HepG2 (cell line): ENCODE results near the gene PTGER4. TPM values are rescaled to one million over a fixed set of nuclear protein-coding genes. Genes with fewer than 3 reads are reported as not detected.

ENCODE experiments used
- ATAC-seq: fragments of 200-7000 bp; cut with Tn5 transposase; 3 replicates; pipeline ENCODE4 v1.9.1; 2020; ENCODE audit warnings: mild to moderate bottlenecking, moderate library complexity
- BruUV-seq: library from RNA; stranded (reverse); fragments of 400-500 nt; replicated peaks from 2 replicates; lab custom pipeline; 2021; lab: Mats Ljungman, UMichigan
- CTCF ChIA-PET: fragments of 300-600 bp; formaldehyde crosslinking; extraction: SDS; loops from one replicate; lab custom pipeline; 2021; ENCODE audit warnings: low total read pairs, inconsistent platforms, low intra/inter-chr PET ratio; lab: Yijun Ruan, JAX
- POLR2A ChIA-PET: fragments of 350-600 bp; sonication (Branson Sonifier 250); formaldehyde crosslinking; loops from one replicate; lab custom pipeline; 2020; ENCODE audit warnings: antibody characterized with exemption, inconsistent platforms; lab: Yijun Ruan, JAX
- DNase-seq: peaks from one replicate; pipeline ENCODE4 v3.0.0-alpha.2; 2015; ENCODE audit warnings: low spot score
- FAIRE-seq: peaks from 3 replicates; lab custom pipeline; 2011; peaks lifted over from hg19 to GRCh38; lab: Jason Lieb, UNC
- H2AFZ ChIP-seq: one replicate; pipeline ENCODE4 v1.6.1; 2011; ENCODE audit warnings: low read length, inconsistent platforms
- H3K27ac ChIP-seq: fragments of 300-600 bp; 3 replicates; pipeline ENCODE4 v1.8.0; 2011; ENCODE audit warnings: mixed run types, mild to moderate bottlenecking, mixed read lengths, low read length, inconsistent platforms; ENCODE audit not compliant: insufficient read depth; ENCODE audit errors: extremely low read length
- H3K27me3 ChIP-seq, 2 experiments: fragments of 200-600 bp in 1 of 2; 2 replicates in 1 of 2; 3 replicates in 1 of 2; pipeline versions ENCODE4 v1.6.0 to v1.8.0; 2011; ENCODE audit warnings: low read length in 2 of 2, mild to moderate bottlenecking in 2 of 2, moderate library complexity in 2 of 2, inconsistent platforms in 1 of 2; ENCODE audit not compliant: insufficient read depth in 2 of 2, control insufficient read depth in 1 of 2
- H3K36me3 ChIP-seq, 2 experiments: fragments of 200-600 bp in 1 of 2; replicated peaks in 1 of 2; 2 replicates in 1 of 2; 3 replicates in 1 of 2; pipeline versions ENCODE4 v1.5.1 to v1.8.0; 2011; ENCODE audit warnings: low read length in 2 of 2, inconsistent platforms in 1 of 2; ENCODE audit not compliant: insufficient read depth in 2 of 2, control insufficient read depth in 1 of 2
- H3K4me1 ChIP-seq: 2 replicates; pipeline ENCODE4 v1.5.1; 2012; ENCODE audit warnings: low read length, inconsistent platforms; ENCODE audit not compliant: insufficient read depth
- H3K4me2 ChIP-seq: 2 replicates; pipeline ENCODE4 v1.6.0; 2011; ENCODE audit warnings: low read depth, low read length, inconsistent platforms
- H3K4me3 ChIP-seq, 3 experiments: fragments of 200-600 bp in 1 of 3; sonication (generic), shearing (Covaris generic) in 1 of 3; replicated peaks in 1 of 3; 2 replicates each; pipeline ENCODE4 v1.5.1; 2011 to 2016; ENCODE audit warnings: low read length in 3 of 3, inconsistent platforms in 2 of 3, low read depth in 2 of 3, mild to moderate bottlenecking in 2 of 3, control low read depth in 1 of 3, mixed read lengths in 1 of 3; ENCODE audit not compliant: insufficient read depth in 1 of 3
- H3K79me2 ChIP-seq: one replicate; pipeline ENCODE4 v1.6.1; 2011; ENCODE audit warnings: low read length, inconsistent platforms; ENCODE audit not compliant: insufficient read depth
- H3K9ac ChIP-seq: 2 replicates; pipeline ENCODE4 v1.6.0; 2011; ENCODE audit warnings: mild to moderate bottlenecking, low read depth, low read length, inconsistent platforms; ENCODE audit not compliant: insufficient read depth
- H3K9me3 ChIP-seq: 2 replicates; pipeline ENCODE4 v1.5.1; 2012; ENCODE audit warnings: mild to moderate bottlenecking, low read length
- H4K20me1 ChIP-seq: 2 replicates; pipeline ENCODE4 v1.6.0; 2011; ENCODE audit warnings: inconsistent platforms, mild to moderate bottlenecking, low read length, moderate library complexity; ENCODE audit not compliant: insufficient read depth
- ATF3 ChIP-seq: sonication (generic); formaldehyde crosslinking; IDR thresholded peaks from 2 replicates; pipeline ENCODE4 v1.4.0; 2020; ENCODE audit warnings: missing genetic modification reagents
- ATF7 ChIP-seq, 2 experiments: fragments of 450-650 bp in 1 of 2; sonication (generic) in 1 of 2; formaldehyde crosslinking in 1 of 2; IDR thresholded peaks; 2 replicates each; pipeline versions ENCODE4 v1.4.0 to v1.6.1; 2016 to 2020; ENCODE audit warnings: antibody characterized with exemption in 1 of 2, mild to moderate bottlenecking in 1 of 2, missing genetic modification reagents in 1 of 2
- FOXA1 ChIP-seq, 2 experiments: fragments of 450-650 bp in 1 of 2; sonication (generic) in 1 of 2; formaldehyde crosslinking in 1 of 2; IDR thresholded peaks; 2 replicates each; pipeline versions ENCODE4 v1.4.0 to v1.6.1; 2016 to 2020; ENCODE audit warnings: missing genetic modification reagents in 1 of 2
- HNRNPH1 ChIP-seq: fragments of 200-400 bp; formaldehyde crosslinking; optimal IDR thresholded peaks from 2 replicates; pipeline ENCODE3; 2017; ENCODE audit warnings: mild to moderate bottlenecking, low read depth, low read length
- MATR3 ChIP-seq: sonication (generic); formaldehyde crosslinking; IDR thresholded peaks from 2 replicates; pipeline ENCODE4 v1.4.0; 2020; ENCODE audit warnings: missing genetic modification reagents
- MTA1 ChIP-seq: sonication (generic); formaldehyde crosslinking; IDR thresholded peaks from 2 replicates; pipeline ENCODE4 v1.4.0; 2020; ENCODE audit warnings: missing genetic modification reagents, mild to moderate bottlenecking, borderline replicate concordance
- MTERF4 ChIP-seq: sonication (generic); formaldehyde crosslinking; IDR thresholded peaks from 2 replicates; pipeline ENCODE4 v1.8.0; 2023; ENCODE audit warnings: mild to moderate bottlenecking, missing genetic modification reagents
- MTF1 ChIP-seq: sonication (generic); formaldehyde crosslinking; IDR thresholded peaks from 2 replicates; pipeline ENCODE4 v1.5.0; 2020; ENCODE audit warnings: missing genetic modification reagents
- NAIF1 ChIP-seq: sonication (generic); formaldehyde crosslinking; IDR thresholded peaks from 2 replicates; pipeline ENCODE4 v1.5.0; 2020; ENCODE audit warnings: mild to moderate bottlenecking, missing genetic modification reagents, borderline replicate concordance
- NFKB2 ChIP-seq: sonication (generic); formaldehyde crosslinking; IDR thresholded peaks from 2 replicates; pipeline ENCODE4 v1.4.0; 2020; ENCODE audit warnings: missing genetic modification reagents, borderline replicate concordance
- PCBP2 ChIP-seq: fragments of 200-400 bp; formaldehyde crosslinking; optimal IDR thresholded peaks from 2 replicates; pipeline ENCODE3; 2018; ENCODE audit warnings: low read length, low read depth; ENCODE audit not compliant: poor library complexity, severe bottlenecking
- RARG ChIP-seq: sonication (generic); formaldehyde crosslinking; IDR thresholded peaks from 2 replicates; pipeline ENCODE4 v1.4.0; 2020; ENCODE audit warnings: low read depth, mild to moderate bottlenecking, missing genetic modification reagents
- TBX2 ChIP-seq: sonication (generic); formaldehyde crosslinking; IDR thresholded peaks from 2 replicates; pipeline ENCODE4 v1.5.0; 2020; ENCODE audit warnings: missing genetic modification reagents, mild to moderate bottlenecking, borderline replicate concordance
- XBP1 ChIP-seq: sonication (generic); formaldehyde crosslinking; IDR thresholded peaks from 2 replicates; pipeline ENCODE4 v1.5.0; 2020; ENCODE audit warnings: missing genetic modification reagents
- ZNF138 ChIP-seq: sonication (generic); formaldehyde crosslinking; IDR thresholded peaks from 2 replicates; pipeline ENCODE4 v1.5.0; 2020; ENCODE audit warnings: mild to moderate bottlenecking, low read depth, missing genetic modification reagents
- ZNF3 ChIP-seq: IDR thresholded peaks from 2 replicates; pipeline ENCODE4 v1.7.0; 2017; ENCODE audit warnings: inconsistent platforms
- ZNF713 ChIP-seq: sonication (generic); formaldehyde crosslinking; IDR thresholded peaks from 2 replicates; pipeline ENCODE4 v1.4.0; 2020; ENCODE audit warnings: mild to moderate bottlenecking, missing genetic modification reagents
- WGBS: methylation state at CpG from one replicate; pipeline ENCODE4 v1.1.6; 2017; ENCODE audit warnings: low lambda C conversion rate; 5-methylcytosine and 5-hydroxymethylcytosine counted together
- in situ Hi-C: cut with HindIII; loops from 2 replicates; pipeline ENCODE4 v1.10.0; 2017; ENCODE audit warnings: low pct_unique_long_range_greater_than_20kb; ENCODE audit not compliant: extremely low pct_ligation_motif_present
- intact Hi-C: fragments of 100-400 bp; cut with micrococcal nuclease; formaldehyde crosslinking; loops from one replicate; pipeline ENCODE4 v1.10.0; 2022; ENCODE audit not compliant: unreplicated experiment
- polyA plus RNA-seq, 8 experiments: library from polyadenylated mRNA; depleted of rRNA in 3 of 8; stranded (reverse) in 7 of 8; unstranded in 1 of 8; fragments of >200 nt; fragmentation: Illumina TruSeq in 4 of 8; extraction: Trizol in 4 of 8; gene quantifications; 2 replicates each; pipeline versions ENCODE4 v1.2.1 to v1.2.3, GENCODE V29; 2011 to 2016; ENCODE audit warnings: low read depth in 4 of 8, missing spikeins in 1 of 8, mixed read lengths in 1 of 8; ENCODE audit not compliant: insufficient read depth in 1 of 8
- total RNA-seq, 5 experiments: library from RNA; depleted of rRNA; stranded (reverse); fragments of >200 nt; fragmentation: Illumina TruSeq; extraction: Trizol; gene quantifications; 2 replicates each; pipeline ENCODE4 v1.2.3, GENCODE V29; 2016; ENCODE audit warnings: low read depth in 1 of 5

Gene PTGER4
- total and polyA plus RNA-seq, 2 of the 13 experiments (the other 11 are each of a cell fraction or from before 2014, with no cell fraction given) = 0.01 to 0.11 TPM

GRCh38 chr5:40682154-40683017 lies 2.7 kb downstream of the PTGER4 start:
- no peak for DNase-seq
- Histone ChIP-seq H3K79me2 (no peaks in the 10 kb centered on the region), H3K9ac (no peak overlapping the region), H3K4me1 (peaks cover 12% of the 10 kb centered on the region; the same call in 1 of the 2 replicates), H3K9me3 (no peaks in the 10 kb centered on the region), H3K27me3 (peaks cover 1 to 7% of the 10 kb centered on the region in 2 experiments; a peak in 2 of 5 replicates), H3K36me3 (no peaks in the 10 kb centered on the region), H4K20me1 (no peaks in the 10 kb centered on the region), H3K27ac (no peak overlapping the region), H3K4me2 (no peak overlapping the region), H3K4me3 (no peak overlapping the region), H2AFZ (no peak overlapping the region)
- intact Hi-C loops (no loop called here), in situ Hi-C loops (loop anchor here (10.0 to 25.0 kb wide), 2 partner anchors 968 to 1095 kb away; no protein-coding TSS in a partner anchor)
- no peak for ATAC-seq
- TF ChIP-seq ZNF713 (no peak), ZNF3 (CRISPR knock-in tag) (no peak), HNRNPH1 (no peak)
- POLR2A ChIA-PET = no interaction called here
- BruUV-seq = no TSS peak
- 72% methylated on average over 16 of the region's 16 CpGs for WGBS
- CTCF ChIA-PET = no interaction called here
- no peak for FAIRE-seq

- 0% methylated on average over 1 of the region's 1 CpG for WGBS
- no TSS peak for BruUV-seq
- H3K4me2 ChIP-seq = no peak overlapping the region
- intact Hi-C loops = no loop called here
- no peak overlapping the region for H3K9ac ChIP-seq
- no peaks in the 10 kb centered on the region for H3K79me2 ChIP-seq
- ChIA-PET CTCF (no interaction called here), POLR2A (no interaction called here)
- H3K9me3 ChIP-seq = no peaks in the 10 kb centered on the region
- H3K4me1 ChIP-seq = peaks cover 12% of the 10 kb centered on the region; the same call in 1 of the 2 replicates
- no peaks in the 10 kb centered on the region for H3K36me3 ChIP-seq
- no peaks in the 10 kb centered on the region for H4K20me1 ChIP-seq
- no peak overlapping the region for H2AFZ ChIP-seq
- H3K4me3 ChIP-seq = no peak overlapping the region
- H3K27ac ChIP-seq = no peak overlapping the region
- DNase-seq = no peak
- ATAC-seq = no peak
- in situ Hi-C loops = loop anchor here (10.0 to 25.0 kb wide), 2 partner anchors 969 to 1096 kb away; no protein-coding TSS in a partner anchor
- no peak for FAIRE-seq
- peaks cover 1 to 7% of the 10 kb centered on the region in 2 experiments; a peak in 2 of 5 replicates for H3K27me3 ChIP-seq
- no peak for TF ChIP-seq ZNF138
- no peak for TF ChIP-seq MATR3 (CRISPR knock-in tag)
- TF ChIP-seq ATF7 (IDR thresholded peaks at IDR 0.05) = no peak
- no peak for TF ChIP-seq ATF7 (CRISPR knock-in tag; IDR thresholded peaks at IDR 0.05)
- TF ChIP-seq MTF1 (CRISPR knock-in tag) = no peak
- TF ChIP-seq TBX2 (CRISPR knock-in tag) = no peak
- no peak for TF ChIP-seq MTERF4 (CRISPR knock-in tag)
- TF ChIP-seq PCBP2 = no peak
- no peak for TF ChIP-seq MTA1 (CRISPR knock-in tag)
- no peak for TF ChIP-seq ATF3
- no peak for TF ChIP-seq NFKB2 (CRISPR knock-in tag)
- no peak for TF ChIP-seq FOXA1 (IDR thresholded peaks at IDR 0.05)
- TF ChIP-seq FOXA1 (CRISPR knock-in tag; IDR thresholded peaks at IDR 0.05) = no peak
- TF ChIP-seq NAIF1 (CRISPR knock-in tag) = no peak
- no peak for TF ChIP-seq RARG (CRISPR knock-in tag)
- TF ChIP-seq XBP1 = no peak
Observed at GRCh38 chr5:40683305-40683704, 3.6 kb downstream of the PTGER4 start.
